Keratinocyte (primary cell): ENCODE measurements around the gene WNT10A.

Experiments used
- CTCF ChIP-seq, 3 experiments: IDR thresholded peaks in 1 of 3; conservative IDR thresholded peaks in 1 of 3; optimal IDR thresholded peaks in 1 of 3; 2 replicates in 2 of 3; 3 replicates in 1 of 3; pipeline versions ENCODE3 to v1.5.1; 2011; ENCODE audit warnings: low read length in 3 of 3, mild to moderate bottlenecking in 3 of 3, moderate library complexity in 2 of 3, control low read depth in 1 of 3, inconsistent platforms in 1 of 3; ENCODE audit not compliant: insufficient read depth in 2 of 3; ENCODE audit errors: extremely low read depth in 1 of 3
- EZH2 ChIP-seq: IDR thresholded peaks from one replicate; pipeline ENCODE4 v1.6.1; 2012; ENCODE audit warnings: inconsistent platforms, mild to moderate bottlenecking, low read length, moderate library complexity

DNA sequence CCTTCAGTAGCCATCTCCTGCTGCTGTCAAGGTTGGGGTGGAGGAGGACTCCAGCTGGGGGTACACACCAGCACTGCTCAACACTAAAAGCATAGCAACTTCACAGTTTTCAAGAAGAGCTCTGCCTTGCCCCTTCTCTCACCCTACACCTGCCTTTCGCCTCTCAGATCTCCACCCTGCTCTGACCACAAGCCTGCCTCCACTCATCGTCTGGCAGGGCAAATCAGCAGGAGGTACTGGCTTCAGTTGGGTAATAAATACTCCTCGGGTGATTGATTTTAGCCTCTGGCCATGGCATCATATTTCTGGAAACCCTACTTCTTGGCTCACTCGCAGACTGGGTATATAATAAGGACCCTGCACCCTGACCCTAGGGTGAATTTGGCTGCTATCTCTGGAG lies 46.0 kb upstream of the WNT10A start:
- no peak for TF ChIP-seq CTCF (optimal IDR thresholded peaks at IDR 0.05 in 1 of 3, IDR thresholded peaks at IDR 0.05 in 1 of 3, conservative IDR thresholded peaks at IDR 0.05 in 1 of 3; ENCODE audit: extremely low read depth in 1 of 3, insufficient read depth in 2 of 3, low read length in 3 of 3)
- no peak for TF ChIP-seq EZH2
